ENCODE measurements around the gene CBX3.
A peak's percentile ranks its signal among the peaks of the same experiment; 100 is the strongest.
"Not testable (repeated sequence)": the region's sequence is repeated elsewhere in the genome, so short reads cannot be mapped to it uniquely, and the experiment has no call there.

Gene CBX3

DNA sequence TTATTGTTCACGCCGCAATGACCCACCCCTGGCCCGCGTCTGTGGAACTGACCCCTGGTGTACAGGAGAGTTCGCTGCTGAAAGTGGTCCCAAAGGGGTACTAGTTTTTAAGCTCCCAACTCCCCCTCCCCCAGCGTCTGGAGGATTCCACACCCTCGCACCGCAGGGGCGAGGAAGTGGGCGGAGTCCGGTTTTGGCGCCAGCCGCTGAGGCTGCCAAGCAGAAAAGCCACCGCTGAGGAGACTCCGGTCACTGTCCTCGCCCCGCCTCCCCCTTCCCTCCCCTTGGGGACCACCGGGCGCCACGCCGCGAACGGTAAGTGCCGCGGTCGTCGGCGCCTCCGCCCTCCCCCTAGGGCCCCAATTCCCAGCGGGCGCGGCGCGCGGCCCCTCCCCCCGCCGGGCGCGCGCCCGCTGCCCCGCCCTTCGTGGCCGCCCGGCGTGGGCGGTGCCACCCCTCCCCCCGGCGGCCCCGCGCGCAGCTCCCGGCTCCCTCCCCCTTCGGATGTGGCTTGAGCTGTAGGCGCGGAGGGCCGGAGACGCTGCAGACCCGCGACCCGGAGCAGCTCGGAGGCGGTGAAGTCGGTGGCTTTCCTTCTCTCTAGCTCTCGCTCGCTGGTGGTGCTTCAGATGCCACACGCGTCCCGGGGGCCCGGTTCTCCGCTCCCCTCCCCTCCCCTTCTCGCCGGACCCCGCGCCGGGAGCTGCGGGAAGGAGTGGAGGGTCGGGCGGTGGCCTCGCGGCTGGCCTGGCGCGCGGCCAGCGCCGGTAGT is at the start of gene CBX3:
Gene CBX3, plus strand, starts transcription at position 499 of the 772 bp plus-strand sequence. CDS start 1,254 bp downstream, outside the sequence.
- DNase-seq (ENCODE audit: low spot score): peak; percentile 95

DNA sequence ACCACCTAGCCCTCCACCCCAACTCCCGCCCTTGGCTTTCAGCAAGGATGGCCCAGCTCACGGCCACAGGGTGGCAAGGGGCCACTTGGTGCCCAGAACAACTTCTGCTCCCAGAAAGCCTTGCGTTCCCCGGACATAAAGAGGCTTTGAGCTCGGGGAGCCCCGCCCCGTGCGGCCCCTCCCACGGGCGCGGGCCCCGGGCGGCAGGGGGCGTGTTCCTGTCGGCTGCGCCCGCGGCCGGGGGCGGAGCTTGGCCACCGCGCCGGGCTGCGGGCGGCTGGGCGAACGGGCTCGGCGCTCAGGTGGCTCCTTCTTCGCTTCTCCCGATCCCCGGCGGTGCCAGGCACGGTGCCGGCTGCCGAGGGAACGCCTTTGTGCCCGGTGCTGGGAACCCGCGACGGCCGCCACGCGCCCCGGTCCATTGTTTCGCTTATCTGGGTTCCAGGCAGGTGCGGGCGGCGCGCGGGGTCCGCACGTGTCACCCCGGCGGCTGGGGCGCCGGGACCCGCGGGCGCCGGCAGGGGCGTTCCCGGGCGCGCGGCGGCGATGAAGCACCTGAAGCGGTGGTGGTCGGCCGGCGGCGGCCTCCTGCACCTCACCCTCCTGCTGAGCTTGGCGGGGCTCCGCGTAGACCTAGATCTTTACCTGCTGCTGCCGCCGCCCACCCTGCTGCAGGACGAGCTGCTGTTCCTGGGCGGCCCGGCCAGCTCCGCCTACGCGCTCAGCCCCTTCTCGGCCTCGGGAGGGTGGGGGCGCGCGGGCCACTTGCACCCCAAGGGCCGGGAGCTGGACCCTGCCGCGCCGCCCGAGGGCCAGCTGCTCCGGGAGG is 49.4 kb upstream of the CBX3 start, which contains the start of gene NFE2L3:
Gene NFE2L3, plus strand, starts transcription at position 246 of the 829 bp plus-strand sequence. Its CDS starts 301 bp downstream, at position 547.
- peak; percentile 86 for DNase-seq (ENCODE audit: low spot score)

DNA sequence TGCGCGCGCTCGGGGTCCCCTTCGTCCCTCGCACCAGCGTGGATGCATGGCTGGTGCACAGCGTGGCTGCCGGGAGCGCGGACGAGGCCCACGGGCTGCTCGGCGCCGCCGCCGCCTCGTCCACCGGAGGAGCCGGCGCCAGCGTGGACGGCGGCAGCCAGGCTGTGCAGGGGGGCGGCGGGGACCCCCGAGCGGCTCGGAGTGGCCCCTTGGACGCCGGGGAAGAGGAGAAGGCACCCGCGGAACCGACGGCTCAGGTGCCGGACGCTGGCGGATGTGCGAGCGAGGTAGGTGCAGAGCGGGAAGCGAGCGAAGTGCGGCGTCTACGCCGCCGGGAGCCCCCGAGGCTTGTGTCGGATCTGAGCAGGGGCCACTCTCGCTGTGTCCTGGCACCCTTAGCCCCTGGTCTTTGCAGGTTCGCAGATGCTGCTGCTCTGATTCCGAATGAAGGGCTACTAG is 48.7 kb upstream of the CBX3 start:
- not testable (repeated sequence) for DNase-seq (ENCODE audit: low spot score)

DNA sequence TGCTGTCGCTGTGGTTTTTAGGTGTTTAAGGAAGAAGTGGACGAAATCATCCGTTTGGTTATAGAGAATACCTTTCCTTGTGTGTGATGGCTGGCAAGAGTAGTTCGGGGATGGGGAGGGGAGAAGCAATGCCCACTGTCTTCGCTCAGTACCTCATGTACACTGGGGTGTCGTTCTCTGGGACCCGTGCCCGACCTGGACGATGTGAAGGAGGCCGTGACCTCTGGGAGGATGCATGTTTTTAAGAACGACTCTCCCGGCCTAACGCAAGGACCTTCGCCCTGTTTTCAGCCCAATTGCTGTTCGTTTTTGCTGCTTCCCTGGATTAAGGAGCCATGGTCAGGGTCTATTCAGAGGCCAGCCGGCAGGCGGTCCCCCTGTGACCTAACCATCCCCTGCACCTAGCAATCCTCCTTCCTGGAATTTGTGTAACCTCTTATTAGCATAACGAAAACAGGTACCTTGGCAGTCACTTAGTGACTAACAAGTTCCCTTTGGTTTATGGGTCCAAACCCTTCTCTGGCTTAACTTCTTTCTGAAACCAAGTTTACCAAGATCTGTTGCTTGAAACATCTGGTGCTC is 48.2 kb upstream of the CBX3 start:
- peak; percentile 47 for DNase-seq (ENCODE audit: low spot score)

DNA sequence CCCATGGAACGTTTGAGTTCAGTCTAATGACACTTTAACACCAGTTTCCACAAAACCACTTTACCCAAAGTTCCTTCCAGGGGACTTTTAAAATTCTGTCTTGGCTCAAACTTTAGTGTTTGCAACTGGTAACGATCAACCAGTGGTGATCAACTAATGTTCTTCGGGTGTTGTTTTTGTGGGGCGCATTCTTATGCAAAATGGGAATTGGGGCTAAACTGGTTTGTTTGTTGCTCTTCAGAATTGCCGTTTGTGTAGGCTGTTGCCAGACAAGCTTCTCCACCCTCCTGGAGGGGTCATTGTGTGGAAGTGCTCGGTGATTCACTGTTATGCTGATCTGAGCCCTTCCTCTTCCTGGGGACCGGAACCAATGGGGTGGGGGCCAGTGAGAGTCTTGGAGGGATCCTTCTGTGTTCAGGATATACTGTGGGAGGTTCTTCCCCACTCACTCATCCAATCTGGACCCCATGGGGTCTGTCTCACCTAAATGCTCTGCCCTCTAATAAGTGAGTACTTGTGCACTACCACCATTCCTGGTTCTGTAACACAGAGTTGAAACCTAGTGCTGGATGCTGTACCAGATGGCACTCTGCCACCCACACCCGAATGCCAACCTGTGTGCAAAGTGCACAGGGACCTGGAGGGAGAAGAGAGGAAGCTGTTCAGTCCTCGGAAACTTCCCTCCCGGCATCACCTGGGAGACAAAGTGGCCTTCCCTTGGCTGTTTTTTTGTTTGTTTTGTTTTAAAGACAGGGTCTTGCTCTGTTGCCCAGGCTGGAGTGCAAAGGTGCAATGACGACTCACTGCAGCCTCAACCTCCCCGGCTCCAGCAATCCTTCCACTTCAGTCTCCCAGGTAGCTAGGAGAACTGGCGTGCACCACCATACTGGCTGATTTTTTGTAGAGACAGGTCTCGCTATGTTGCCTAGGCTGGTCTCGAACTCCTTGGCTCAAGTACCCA is 47.4 kb upstream of the CBX3 start:
- peak; percentile 72 for DNase-seq (ENCODE audit: low spot score)

DNA sequence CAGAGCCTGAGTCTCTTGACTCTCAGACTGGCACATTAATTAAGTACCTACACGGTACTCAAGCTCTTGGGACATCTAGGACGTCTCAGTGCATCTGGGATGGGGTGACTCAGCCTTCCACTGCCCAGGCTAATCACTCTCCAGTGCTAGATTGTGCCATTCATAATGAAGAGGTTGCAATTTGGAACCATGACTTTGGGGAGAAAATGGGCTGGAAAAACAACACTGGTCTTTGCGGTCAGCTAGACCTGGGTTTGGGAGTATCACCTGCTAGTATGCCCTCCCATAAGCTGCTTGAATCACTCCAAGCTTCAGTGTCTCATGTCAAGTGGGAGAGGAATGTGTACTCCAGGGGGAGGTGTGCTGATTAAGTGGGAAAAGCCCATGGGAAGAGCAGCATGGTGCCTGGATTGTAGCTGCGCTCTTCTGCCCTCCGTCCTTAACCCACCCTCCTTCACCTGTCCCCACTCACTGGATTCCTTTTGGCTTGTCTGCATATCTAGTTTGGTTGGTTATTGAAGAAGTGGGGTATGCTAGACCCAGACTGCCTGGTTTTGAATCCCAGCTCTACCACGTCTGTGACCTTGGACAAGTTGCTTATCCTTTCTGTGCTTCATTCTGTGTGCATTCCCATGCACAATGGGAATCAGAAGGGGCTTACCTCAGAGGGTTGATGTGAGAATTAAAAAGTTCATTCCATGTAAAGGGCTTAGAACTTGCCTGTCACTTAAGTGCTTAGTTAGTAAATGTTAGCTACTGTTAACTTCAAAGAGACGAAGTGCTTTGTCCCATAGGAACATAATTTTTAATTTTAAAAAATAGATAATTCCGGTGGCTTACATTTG is 45.8 kb upstream of the CBX3 start:
- DNase-seq (ENCODE audit: low spot score): no peak

DNA sequence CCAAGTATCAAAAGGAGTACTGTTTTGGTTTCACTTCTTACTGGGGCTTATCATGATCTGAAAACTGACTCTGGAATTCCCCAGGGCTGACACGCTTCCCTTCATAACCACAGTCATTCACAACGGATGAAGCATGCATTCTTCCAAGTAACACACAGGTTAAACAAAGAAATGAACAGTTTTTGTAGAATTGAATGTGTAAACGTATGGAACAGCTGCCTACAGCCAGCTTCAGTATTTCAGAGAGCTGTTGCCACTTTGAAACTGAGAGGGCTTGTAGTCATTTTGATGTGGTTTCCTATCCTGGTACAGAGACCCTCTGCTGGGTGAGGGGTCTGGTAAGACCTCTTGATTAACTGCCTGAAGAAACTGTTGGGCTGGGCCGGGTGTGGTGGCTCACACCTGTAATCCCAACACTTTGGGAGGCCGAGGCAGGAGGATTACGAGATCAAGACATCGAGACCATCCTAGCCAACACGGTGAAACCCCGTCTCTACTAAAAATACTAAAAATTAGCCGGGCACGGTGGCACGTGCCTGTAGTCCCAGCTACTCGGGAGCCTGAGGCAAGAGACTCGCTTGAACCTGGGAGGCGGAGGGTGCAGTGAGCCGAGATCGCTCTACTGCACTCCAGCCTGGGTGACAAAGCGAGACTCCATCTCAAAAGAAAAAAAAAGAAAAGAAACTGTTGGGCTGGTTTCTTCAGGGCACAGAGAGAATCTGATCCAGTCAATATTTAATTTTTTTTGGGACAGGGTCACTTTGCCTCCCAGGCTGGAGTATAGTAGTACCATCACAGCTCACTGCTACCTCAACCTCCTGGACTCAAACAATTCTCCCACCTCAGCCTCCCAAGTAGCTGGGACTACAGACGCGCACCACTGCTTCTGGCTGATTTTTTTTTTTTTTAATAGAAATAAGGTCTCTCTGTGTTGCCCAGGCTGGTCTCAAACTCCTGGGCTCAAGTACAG is 44.8 kb upstream of the CBX3 start:
- DNase-seq (ENCODE audit: low spot score): peak; percentile 85

DNA sequence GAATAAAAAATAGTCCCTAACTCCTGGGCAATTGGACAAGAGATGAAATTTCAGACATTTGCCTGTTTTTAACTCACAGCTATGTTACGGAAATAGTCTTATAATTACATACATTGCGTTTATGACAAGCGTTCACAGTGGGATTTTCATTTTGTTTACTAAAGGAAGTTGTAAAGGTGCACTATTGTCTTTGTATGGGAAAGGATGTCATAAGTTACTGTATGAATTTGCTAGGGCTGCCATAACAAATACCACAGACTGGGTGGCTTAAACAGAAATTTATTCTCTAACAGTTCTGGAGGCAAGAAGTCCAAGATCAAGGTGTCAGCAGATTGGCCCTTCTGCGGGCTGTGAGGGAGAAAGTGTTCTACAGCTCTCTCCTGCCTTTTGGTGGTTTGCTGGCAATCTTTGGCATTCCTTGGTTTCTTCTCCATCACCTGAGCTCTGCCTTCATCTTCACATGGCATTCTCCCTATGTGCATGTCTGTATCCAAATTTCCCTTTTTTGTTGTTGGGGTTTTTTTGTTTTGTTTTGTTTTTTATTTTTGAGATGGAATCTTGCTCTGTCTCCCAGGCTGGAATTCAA is 43.9 kb upstream of the CBX3 start:
- no peak for DNase-seq (ENCODE audit: low spot score)

DNA sequence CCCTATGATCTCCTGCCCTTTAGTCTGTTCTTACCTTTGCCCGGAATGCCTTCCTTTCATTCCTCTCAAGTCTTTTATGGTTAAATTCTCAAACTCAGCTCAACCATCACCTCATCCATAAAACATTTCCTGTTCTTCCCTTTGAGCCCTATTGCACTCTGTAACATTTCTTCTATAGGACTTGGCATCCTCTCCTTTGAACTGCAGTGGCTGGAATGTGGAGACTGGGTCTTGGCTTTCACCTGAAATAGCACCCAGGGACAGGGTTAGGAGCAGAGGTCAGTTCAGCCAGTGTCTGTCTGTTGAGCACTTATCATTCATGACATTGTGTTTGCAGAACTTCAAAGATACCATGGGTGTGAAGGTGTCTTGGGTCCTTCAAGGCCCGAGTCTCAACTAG is 42.3 kb upstream of the CBX3 start:
- no peak for DNase-seq (ENCODE audit: low spot score)

DNA sequence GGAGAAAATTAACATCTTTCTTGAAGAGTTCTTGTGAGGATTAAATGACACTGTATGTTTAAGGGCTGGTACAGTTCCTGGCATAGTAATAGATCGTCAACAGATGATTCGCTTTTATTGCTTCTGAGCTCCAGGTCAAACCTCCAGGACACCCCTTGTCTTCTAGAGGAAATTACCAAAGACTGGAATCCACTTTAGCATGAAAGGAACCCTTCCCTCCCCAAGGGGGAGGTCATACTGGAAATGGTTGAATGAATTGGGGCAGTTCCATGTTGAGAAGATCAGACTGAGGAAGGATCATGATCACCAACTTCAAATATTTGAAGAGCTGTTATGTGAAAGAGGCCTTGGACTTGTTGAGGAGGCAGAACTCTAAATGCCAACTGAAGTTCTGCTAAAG is 40.6 kb upstream of the CBX3 start:
- DNase-seq (ENCODE audit: low spot score): no peak

DNA sequence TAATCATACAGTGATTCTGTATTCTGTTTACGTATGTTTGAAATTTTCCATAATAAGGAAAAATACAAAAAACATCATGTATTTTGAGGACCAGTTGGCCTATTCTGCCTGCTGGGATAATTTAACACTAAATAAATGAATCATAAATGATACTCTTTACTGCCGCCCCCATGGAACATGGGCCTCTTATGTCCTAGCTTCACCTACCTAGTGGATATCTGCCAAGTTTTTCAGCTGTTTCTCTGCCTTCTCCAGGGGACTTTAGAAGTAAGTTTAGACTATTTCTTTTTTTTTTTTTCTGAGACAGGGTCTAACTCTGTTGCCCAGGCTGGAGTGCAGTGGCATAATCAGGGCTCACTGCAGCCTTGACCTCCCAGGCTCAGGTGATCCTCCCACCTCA is 39.1 kb upstream of the CBX3 start:
- DNase-seq (ENCODE audit: low spot score): no peak

DNA sequence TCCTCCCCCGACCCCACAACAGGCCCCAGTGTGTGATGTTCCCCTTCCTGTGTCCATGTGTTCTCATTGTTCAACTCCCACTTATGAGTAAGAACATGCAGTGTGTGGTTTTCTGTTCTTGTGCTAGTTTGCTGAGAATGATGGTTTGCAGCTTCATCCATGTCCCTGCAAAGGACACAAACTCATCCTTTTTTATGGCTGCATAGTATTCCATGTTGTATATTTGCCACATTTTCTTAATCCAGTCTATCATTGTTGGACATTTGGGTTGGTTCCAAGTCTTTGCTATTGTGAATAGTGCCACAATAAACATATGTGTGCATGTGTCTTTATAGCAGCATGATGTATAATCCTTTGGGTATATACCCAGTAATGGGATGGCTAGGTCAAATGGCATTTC is 37.7 kb upstream of the CBX3 start:
- not testable (repeated sequence) for DNase-seq (ENCODE audit: low spot score)

DNA sequence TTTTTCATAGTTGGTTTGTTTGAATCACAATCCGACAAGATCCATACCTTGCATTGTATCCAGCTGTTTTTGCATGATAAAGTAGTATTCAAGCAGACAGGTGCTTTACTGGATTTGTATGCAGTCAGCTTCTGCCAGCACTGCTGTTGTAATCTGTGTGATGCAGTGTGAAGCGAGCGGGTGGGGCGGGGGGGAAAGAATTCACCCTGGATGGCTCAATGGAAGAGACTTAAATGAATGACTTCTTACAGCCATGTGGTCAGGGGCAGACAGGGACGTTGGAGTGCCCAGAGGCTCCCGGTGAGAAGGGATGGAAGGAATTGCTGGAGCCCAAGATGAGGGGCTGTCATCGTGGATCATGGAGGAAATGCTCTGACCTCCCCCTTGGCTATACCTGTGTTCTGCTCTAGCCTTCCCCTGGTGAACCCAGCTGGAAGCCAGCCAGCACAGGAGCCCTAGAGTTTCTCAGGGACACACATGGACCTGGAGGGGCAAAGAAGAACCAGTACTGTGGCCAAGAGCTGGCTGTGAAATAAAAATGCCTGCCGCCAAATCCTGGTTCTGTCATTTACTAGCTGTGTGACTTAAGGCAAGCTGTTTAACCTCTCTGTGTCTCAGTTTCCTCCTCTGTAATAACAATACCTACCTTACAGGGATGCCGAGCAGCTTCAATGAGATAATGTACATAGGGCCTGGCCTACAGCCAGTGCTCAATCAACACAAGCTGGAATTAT is 35.4 kb upstream of the CBX3 start:
- DNase-seq (ENCODE audit: low spot score): no peak

DNA sequence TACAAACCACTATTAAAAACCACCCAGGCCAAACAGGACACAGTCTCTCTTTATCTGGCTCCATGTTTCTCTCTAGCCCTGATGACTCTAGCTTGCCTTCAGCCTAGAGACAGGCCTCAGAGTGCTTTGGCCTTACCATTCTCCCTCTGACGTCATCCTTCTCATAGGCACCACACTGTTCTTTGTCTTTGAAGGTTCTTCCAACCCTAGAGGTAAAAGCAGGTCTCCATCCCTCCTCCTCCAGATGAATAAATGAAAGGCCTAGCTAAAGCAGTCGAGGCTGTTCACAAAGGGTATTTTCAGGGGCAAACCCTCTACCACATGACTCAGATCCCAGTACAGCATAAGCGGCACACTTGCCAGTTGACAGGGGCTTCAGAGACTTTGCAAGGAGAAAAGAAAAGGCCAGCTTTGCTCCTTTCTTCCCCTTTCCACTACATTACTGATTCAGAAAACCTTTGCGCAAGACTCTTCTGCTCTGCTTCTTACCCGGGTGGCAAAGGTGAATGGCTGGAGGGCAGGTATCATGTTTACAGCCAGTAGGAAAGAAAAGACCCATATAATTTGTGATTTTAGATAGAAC is 34.8 kb upstream of the CBX3 start:
- no peak for DNase-seq (ENCODE audit: low spot score)

DNA sequence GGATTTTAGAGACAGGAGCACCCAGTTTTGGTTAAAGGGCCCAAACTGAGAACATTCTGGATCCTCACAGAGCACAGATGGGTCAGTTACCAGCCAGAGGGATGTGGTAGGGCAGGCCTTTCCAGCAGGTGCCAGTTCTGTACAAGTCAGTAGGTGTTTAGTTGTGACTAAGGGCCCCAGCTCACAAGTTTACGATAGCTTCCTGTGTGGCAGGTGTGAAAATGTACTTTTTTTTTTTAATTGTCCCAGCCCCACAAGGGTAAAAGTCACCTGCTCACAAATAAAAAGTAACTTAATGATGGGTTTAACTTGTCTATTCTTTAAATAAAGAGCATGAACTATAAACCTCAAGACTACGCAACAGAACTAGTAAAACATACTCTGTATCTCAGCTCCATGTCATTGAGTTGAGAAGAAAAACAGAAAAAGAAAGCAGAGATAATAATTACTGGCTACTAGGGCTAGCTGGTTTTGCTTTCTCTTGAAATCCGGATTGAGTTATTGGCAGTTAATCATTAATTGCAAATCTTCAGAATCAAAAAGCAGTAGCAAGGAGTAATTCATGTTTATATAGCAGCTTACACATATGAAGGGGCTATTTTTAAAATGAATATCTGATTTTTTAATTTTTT is 34.1 kb upstream of the CBX3 start:
- no peak for DNase-seq (ENCODE audit: low spot score)

DNA sequence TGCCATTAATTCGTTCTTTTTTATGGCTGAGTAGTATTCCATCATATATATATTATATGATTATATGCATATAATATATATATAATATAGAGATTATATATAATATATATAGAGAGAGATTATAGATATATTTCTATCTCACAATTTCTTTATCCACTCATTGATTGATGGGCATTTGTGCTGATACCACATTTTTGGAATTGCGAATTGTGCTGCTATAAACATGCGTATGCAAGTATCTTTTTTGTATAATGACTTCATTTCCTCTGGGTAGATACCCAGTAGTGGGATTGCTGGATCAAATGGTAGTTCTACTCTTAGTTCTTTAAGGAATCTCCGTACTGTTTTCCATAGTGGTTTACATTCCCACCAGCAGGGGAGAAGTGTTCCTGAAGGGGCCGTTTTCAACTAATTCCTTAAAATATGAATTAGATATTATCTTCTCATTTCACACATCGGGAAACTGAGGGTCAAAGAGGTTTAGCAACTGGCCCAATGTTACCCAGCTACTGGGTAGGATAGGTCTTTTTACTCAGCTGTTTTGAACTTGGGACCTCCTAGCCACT is 33.0 kb upstream of the CBX3 start:
- no peak for DNase-seq (ENCODE audit: low spot score)

DNA sequence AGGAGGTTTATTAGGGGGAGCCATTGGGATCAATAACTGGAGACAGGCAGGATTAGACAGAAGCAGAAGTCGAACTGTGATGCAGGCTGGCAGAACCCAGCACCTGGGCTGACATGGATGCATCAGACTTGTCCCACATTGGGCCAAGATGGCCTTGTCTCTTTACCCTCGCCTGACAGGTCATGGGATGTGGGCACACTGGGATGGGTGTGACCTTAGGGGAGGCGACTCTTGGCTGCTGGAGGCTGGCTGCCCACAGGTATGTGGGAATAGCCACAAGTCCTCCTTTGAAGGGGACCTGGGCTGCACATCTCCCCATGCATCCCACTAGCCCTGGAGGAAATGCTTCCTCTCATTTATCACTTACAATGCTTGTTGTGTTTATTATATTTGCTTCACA is 32.3 kb upstream of the CBX3 start:
- no peak for DNase-seq (ENCODE audit: low spot score)
